Heart left ventricle (tissue), 13 donors: Measurements from ENCODE around the gene KIF5C.

ENCODE experiments used
- POLR2A ChIP-seq, 2 donors: fragments of 450-650 bp; IDR thresholded peaks; one replicate each; pipeline ENCODE4 v1.6.1; 2017; ENCODE audit warnings: antibody characterized with exemption in 2 of 2, mild to moderate bottlenecking in 2 of 2, moderate library complexity in 2 of 2
- TF ChIP-seq, protein P1 (sequence below), 12 donors: fragments of 200-600 bp; sonication (generic) in 4 of 12; IDR thresholded peaks; one replicate each; pipeline versions ENCODE4 v1.5.0 to v1.8.0; 2018 to 2022; ENCODE audit warnings: antibody characterized with exemption in 12 of 12, mild to moderate bottlenecking in 5 of 12
- donor health status: ischemic (EF 13 %, LVEDD 7.1; RV severe dilation, severe dysfunction).
- donor health status: DM: no; HTN: yes; CAD: no.
- donor health status: DM: no; HTN: no; CAD: no.
- donor health status: ischemic (EF 25% LVEDD 6.9; RV normal size, moderate dysfunction).
- donor health status: ischemic (EF 25% LVEDD 5.7; RV mildly dilated, moderate dysfunction).
- donor health status: ischemic (EF 35%, LVEDD 5.7; RV mildly dilated, moderate dysfunction).
- donor health status: nonischemic (EF 11% LVEDD 7.7; RV severe dilation, severe dysfunction).
- donor health status: DM: yes; HTN: yes; CAD: no.
- donor health status: PGD.
- donor health status: ischemic (EF 29% LVEDD 5.4; RV normal size, mild dysfunction).
- donor health status: nonischemic (EF 23%, LVEDD 6.1; RV moderate dilation, normal function).

- no peak for TF ChIP-seq POLR2A (IDR thresholded peaks at IDR 0.05)
- TF ChIP-seq, protein P1, sequence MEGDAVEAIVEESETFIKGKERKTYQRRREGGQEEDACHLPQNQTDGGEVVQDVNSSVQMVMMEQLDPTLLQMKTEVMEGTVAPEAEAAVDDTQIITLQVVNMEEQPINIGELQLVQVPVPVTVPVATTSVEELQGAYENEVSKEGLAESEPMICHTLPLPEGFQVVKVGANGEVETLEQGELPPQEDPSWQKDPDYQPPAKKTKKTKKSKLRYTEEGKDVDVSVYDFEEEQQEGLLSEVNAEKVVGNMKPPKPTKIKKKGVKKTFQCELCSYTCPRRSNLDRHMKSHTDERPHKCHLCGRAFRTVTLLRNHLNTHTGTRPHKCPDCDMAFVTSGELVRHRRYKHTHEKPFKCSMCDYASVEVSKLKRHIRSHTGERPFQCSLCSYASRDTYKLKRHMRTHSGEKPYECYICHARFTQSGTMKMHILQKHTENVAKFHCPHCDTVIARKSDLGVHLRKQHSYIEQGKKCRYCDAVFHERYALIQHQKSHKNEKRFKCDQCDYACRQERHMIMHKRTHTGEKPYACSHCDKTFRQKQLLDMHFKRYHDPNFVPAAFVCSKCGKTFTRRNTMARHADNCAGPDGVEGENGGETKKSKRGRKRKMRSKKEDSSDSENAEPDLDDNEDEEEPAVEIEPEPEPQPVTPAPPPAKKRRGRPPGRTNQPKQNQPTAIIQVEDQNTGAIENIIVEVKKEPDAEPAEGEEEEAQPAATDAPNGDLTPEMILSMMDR (IDR thresholded peaks at IDR 0.05): no peak
Observed at GRCh38 chr2:149037851-149038250, 162.8 kb downstream of the KIF5C start.
